ENCODE measurements around the gene MAPRE3. TPM values are rescaled to one million over a fixed set of nuclear protein-coding genes. Genes with fewer than 3 reads are reported as not detected.
A peak's percentile ranks its signal among the peaks of the same experiment; 100 is the strongest.

The MAPRE3 gene
- total and polyA plus RNA-seq, 9 of the 15 experiments (the other 6 are each of a cell fraction or from before 2014, with no cell fraction given), result 0.70 to 43.2 (median 12.6) TPM

DNA sequence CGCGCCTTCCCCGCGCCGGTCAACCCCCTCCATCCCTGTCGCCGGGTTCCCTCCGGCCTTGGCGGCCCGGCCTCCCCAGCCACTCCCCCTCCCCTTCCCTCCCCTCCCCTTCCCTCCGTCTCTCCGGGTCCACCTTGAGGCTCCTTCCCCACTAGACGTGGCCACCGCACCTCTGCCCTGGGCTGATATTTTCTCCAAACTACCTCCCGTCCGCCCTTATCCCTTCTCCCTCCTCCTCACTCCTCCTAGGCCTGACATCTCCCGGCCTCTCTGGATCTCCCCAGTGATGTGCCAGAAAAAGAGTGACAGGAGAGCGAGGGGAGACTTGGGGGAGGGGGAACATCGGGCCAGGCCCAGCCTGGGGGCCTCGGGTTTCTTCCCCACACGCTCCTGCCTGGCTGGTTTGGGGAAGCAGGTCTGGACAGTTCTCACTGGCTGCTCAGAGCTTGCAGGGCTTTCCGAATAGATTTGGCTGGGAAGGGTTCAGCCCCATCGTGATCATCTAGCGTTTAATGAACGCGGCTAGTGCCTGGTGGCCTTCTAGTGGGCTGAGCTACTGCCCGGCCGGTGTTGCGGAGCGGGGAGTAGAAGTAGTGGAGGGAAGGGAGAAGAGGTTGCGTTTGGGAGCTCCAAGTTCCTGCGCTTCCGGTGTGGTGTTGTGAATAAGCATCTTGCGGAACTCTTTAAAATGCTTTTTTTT, 641 bp downstream of the MAPRE3 start (continued):
- TF ChIP-seq RCOR1 (IDR thresholded peaks at IDR 0.05; ENCODE audit: borderline replicate concordance in 1 of 2, low read depth in 2 of 2, low read length in 2 of 2) (peak in 1 of 2 experiments; percentile 7; a peak in 1 of 4 replicates), RBBP5 (IDR thresholded peaks at IDR 0.05; ENCODE audit: borderline replicate concordance, insufficient read depth, low read length, poor library complexity, severe bottlenecking) (peak; percentile 25), ARID1B (IDR thresholded peaks at IDR 0.05) (peak; percentile 24; the same call in 1 of the 2 replicates), TCF7L2 (IDR thresholded peaks at IDR 0.05; ENCODE audit: low read depth, low read length) (no peak), ZFX (CRISPR knock-in tag; IDR thresholded peaks at IDR 0.05) (peak; percentile 77; the same call in 1 of the 2 replicates), DPF2 (IDR thresholded peaks at IDR 0.05) (0 out of 2 replicates have a peak, but pooled peaks have one; percentile 27), MEIS2 (IDR thresholded peaks at IDR 0.05; ENCODE audit: partially characterized antibody) (peak; percentile 3), ZBTB1 (CRISPR knock-in tag; IDR thresholded peaks at IDR 0.05; ENCODE audit: borderline replicate concordance, low read depth) (0 out of 2 replicates have a peak, but pooled peaks have one; percentile 16), KDM5B (IDR thresholded peaks at IDR 0.05; ENCODE audit: insufficient replicate concordance, low read depth, low read length) (peak; percentile 46), HDAC2 (IDR thresholded peaks at IDR 0.05) (0 out of 2 replicates have a peak, but pooled peaks have one; percentile 56), LCOR (CRISPR knock-in tag; IDR thresholded peaks at IDR 0.05) (0 out of 2 replicates have a peak, but pooled peaks have one; percentile 24), GTF2B (IDR thresholded peaks at IDR 0.05; ENCODE audit: extremely low read depth, insufficient read length) (no peak), FOSL1 (tag; conservative IDR thresholded peaks at IDR 0.05) (peak; percentile 66; the same call in 1 of the 2 replicates), KDM1A (IDR thresholded peaks at IDR 0.05) (peak in 1 of 2 experiments; percentile 32; a peak in 1 of 4 replicates), CUX1 (CRISPR knock-in tag; IDR thresholded peaks at IDR 0.05) (no peak)
- TF ChIP-seq, protein P1, sequence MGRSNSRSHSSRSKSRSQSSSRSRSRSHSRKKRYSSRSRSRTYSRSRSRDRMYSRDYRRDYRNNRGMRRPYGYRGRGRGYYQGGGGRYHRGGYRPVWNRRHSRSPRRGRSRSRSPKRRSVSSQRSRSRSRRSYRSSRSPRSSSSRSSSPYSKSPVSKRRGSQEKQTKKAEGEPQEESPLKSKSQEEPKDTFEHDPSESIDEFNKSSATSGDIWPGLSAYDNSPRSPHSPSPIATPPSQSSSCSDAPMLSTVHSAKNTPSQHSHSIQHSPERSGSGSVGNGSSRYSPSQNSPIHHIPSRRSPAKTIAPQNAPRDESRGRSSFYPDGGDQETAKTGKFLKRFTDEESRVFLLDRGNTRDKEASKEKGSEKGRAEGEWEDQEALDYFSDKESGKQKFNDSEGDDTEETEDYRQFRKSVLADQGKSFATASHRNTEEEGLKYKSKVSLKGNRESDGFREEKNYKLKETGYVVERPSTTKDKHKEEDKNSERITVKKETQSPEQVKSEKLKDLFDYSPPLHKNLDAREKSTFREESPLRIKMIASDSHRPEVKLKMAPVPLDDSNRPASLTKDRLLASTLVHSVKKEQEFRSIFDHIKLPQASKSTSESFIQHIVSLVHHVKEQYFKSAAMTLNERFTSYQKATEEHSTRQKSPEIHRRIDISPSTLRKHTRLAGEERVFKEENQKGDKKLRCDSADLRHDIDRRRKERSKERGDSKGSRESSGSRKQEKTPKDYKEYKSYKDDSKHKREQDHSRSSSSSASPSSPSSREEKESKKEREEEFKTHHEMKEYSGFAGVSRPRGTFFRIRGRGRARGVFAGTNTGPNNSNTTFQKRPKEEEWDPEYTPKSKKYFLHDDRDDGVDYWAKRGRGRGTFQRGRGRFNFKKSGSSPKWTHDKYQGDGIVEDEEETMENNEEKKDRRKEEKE (IDR thresholded peaks at IDR 0.05; ENCODE audit: borderline replicate concordance in 1 of 2, control insufficient read depth in 1 of 2, low read depth in 2 of 2, low read length in 1 of 2), result 0 out of 4 replicates have a peak, but pooled peaks of 1 of the 2 experiments have one; percentile 18

All from K562 (cell line).